Measurements from ENCODE around the gene RPUSD4.

The RPUSD4 gene

DNA sequence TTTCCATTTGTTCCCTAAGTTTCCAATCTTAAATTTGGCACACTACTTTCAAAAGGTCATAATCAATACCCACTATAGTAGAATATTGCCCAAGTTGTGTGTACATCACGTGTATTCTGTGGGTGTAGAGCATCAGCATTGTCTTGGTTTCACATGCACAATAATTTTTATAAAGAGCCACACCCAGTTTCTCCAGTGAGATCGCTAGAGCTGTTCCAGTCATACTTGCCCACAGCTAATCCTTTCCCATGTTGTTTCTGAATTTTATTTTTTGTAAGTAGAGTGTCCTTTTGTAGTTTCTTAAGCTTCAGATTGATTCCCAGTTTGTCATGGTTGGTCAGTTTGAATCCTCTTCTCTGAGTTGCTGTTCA, 13.8 kb upstream of the RPUSD4 start:
- in situ Hi-C loops (cut with MboI; ENCODE audit: low sequenced_read_pairs, unreplicated experiment), result no loop called here
- no peak for TF ChIP-seq CTCF (IDR thresholded peaks at IDR 0.05; ENCODE audit: borderline replicate concordance, control extremely low read depth, extremely low read depth, insufficient read depth, missing control alignments)
- no peak for DNase-seq (ENCODE audit: low spot score)

GRCh38 chr11:126224647-126225294, 13.3 kb upstream of the RPUSD4 start:
- TF ChIP-seq CTCF (IDR thresholded peaks at IDR 0.05; ENCODE audit: borderline replicate concordance, control extremely low read depth, extremely low read depth, insufficient read depth, missing control alignments), result no peak
- DNase-seq (ENCODE audit: low spot score), result no peak
- in situ Hi-C loops (cut with MboI; ENCODE audit: low sequenced_read_pairs, unreplicated experiment), result no loop called here

DNA sequence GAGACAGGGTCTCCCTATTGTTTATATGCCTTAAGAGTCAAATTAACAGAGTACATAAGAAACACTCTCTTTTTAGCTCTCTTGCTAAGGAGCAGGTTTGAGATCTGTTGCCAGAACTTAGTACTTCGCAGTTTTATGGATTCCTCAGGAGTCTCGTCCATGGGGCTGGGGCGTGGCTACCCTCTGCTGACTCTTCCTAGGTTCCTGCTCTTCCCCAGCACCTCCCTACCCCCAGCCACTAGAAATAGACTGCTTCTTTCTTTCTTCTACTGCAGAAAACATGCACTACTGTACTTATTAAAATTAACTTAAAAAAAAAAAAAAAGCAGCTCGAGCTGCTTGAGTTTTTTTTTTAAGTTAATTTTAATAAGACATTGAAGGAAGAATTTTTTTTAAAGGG, 8.1 kb upstream of the RPUSD4 start:
- DNase-seq (ENCODE audit: low spot score), result no peak
- no peak for TF ChIP-seq CTCF (IDR thresholded peaks at IDR 0.05; ENCODE audit: borderline replicate concordance, control extremely low read depth, extremely low read depth, insufficient read depth, missing control alignments)
- in situ Hi-C loops (cut with MboI; ENCODE audit: low sequenced_read_pairs, unreplicated experiment), result no loop called here

DNA sequence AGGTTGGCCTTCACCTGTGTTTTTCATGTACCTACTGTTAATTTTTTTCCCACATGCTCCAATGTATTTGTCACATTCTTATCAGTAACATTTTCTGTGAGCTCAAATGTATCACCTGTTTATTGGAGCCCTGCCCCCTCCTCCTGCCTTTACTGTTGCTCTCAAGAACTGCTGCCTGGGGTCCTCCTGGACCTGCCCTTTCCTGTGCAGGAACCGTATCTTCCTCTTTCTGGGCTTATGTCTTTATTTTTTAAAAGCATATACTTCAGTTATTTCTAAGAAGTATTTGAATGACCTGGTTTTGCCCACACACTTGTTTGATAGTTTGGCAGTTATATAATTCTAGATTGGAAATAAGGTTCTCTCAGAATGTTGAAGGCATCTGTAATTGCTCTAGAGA, 6.0 kb upstream of the RPUSD4 start:
- TF ChIP-seq CTCF (IDR thresholded peaks at IDR 0.05; ENCODE audit: borderline replicate concordance, control extremely low read depth, extremely low read depth, insufficient read depth, missing control alignments), result no peak
- in situ Hi-C loops (cut with MboI; ENCODE audit: low sequenced_read_pairs, unreplicated experiment), result no loop called here

GRCh38 chr11:126216526-126217305, 5.3 kb upstream of the RPUSD4 start:
- in situ Hi-C loops (cut with MboI; ENCODE audit: low sequenced_read_pairs, unreplicated experiment), result no loop called here
- DNase-seq (ENCODE audit: low spot score), result no peak
- no peak for TF ChIP-seq CTCF (IDR thresholded peaks at IDR 0.05; ENCODE audit: borderline replicate concordance, control extremely low read depth, extremely low read depth, insufficient read depth, missing control alignments)

More for the DNA sequence above, 6.0 kb upstream of the RPUSD4 start:
- no peak for DNase-seq (ENCODE audit: low spot score)

- TF ChIP-seq CTCF (IDR thresholded peaks at IDR 0.05; ENCODE audit: borderline replicate concordance, control extremely low read depth, extremely low read depth, insufficient read depth, missing control alignments), result no peak
- no peak for DNase-seq (ENCODE audit: low spot score)
- in situ Hi-C loops (cut with MboI; ENCODE audit: low sequenced_read_pairs, unreplicated experiment), result no loop called here
These were observed 3.4 kb upstream of the RPUSD4 start for GRCh38 chr11:126214841-126215240.

Data from GM13976 (cell line).